Heart right ventricle (tissue), 16 donors: ENCODE measurements around the gene ERCC4. TPM values are rescaled to one million over a fixed set of nuclear protein-coding genes. Genes with fewer than 3 reads are reported as not detected.

Experiments used
- ATAC-seq, 8 donors: fragments of 200-7000 bp; cut with Tn5 transposase; one replicate each; pipeline ENCODE4 v1.9.1; 2020; ENCODE audit warnings: mild to moderate bottlenecking in 8 of 8, moderate library complexity in 8 of 8, moderate number of reproducible peaks in 1 of 8
- DNase-seq, 2 donors: peaks; one replicate each; pipeline ENCODE4 v3.0.0-alpha.2; 2020
- H3K27ac ChIP-seq, 10 donors: fragments of 200-600 bp; sonication (generic) in 2 of 10; one replicate each; pipeline versions ENCODE4 v1.5.0 to v1.8.0; 2020 to 2022; ENCODE audit warnings: mild to moderate bottlenecking in 3 of 10
- H3K27me3 ChIP-seq, 7 donors: fragments of 200-600 bp; one replicate each; pipeline ENCODE4 v1.8.0; 2021 to 2022; ENCODE audit warnings: mild to moderate bottlenecking in 2 of 7
- H3K36me3 ChIP-seq, 9 donors: fragments of 200-600 bp; sonication (generic) in 1 of 9; one replicate each; pipeline versions ENCODE4 v1.5.0 to v1.8.0; 2020 to 2022; ENCODE audit warnings: mild to moderate bottlenecking in 2 of 9
- H3K4me1 ChIP-seq, 9 donors: fragments of 200-600 bp; sonication (generic) in 1 of 9; one replicate each; pipeline versions ENCODE4 v1.5.0 to v1.8.0; 2020 to 2022; ENCODE audit warnings: mild to moderate bottlenecking in 4 of 9
- H3K4me3 ChIP-seq, 10 donors: fragments of 200-600 bp; sonication (generic) in 2 of 10; one replicate each; pipeline versions ENCODE4 v1.5.0 to v1.8.0; 2020 to 2022; ENCODE audit warnings: mild to moderate bottlenecking in 7 of 10, moderate library complexity in 2 of 10
- H3K9me3 ChIP-seq, 11 donors: fragments of 200-600 bp in 10 of 11; sonication (generic) in 2 of 11; one replicate each; pipeline versions ENCODE4 v1.5.0 to v1.8.0; 2013 to 2022; ENCODE audit warnings: mild to moderate bottlenecking in 2 of 11, control low read depth in 1 of 11, moderate library complexity in 1 of 11
- WGBS, 2 donors: extraction: QIAGEN DNeasy Blood & Tissue Kit; methylation state at CpG; one replicate each; pipeline ENCODE4 v1.1.7; 2013; ENCODE audit warnings: inconsistent platforms in 1 of 2; 5-methylcytosine and 5-hydroxymethylcytosine counted together
- intact Hi-C, 10 donors: fragments of 100-400 bp; cut with DNase I; formaldehyde crosslinking; loops; one replicate each; pipeline versions ENCODE4 v1.11.1 to v1.14.2; 2022
- polyA plus RNA-seq, 2 donors: library from polyadenylated mRNA; stranded (reverse); fragments of 200-250 nt; gene quantifications; one replicate each; pipeline ENCODE4 v1.2.3, GENCODE V29; 2013
- total RNA-seq, 10 donors: library from RNA; stranded (reverse); fragmentation: NEBNext Ultra II Directional in 3 of 10; extraction: Animal tissue kit (Norgen Biotek cat#: 25700) in 3 of 10; gene quantifications; one replicate each; pipeline versions ENCODE4 v1.2.1 to v1.2.4, GENCODE V29; 2021 to 2023
- TF ChIP-seq, protein P1 (sequence below), 9 donors: fragments of 200-600 bp; sonication (generic) in 2 of 9; IDR thresholded peaks; one replicate each; pipeline versions ENCODE4 v1.5.0 to v1.8.0; 2021 to 2022; ENCODE audit warnings: antibody characterized with exemption in 9 of 9, mild to moderate bottlenecking in 5 of 9, moderate library complexity in 1 of 9
- donor health status: Arrhythmogenic right ventricular cardiomyopathy.
- donor health status: ischemic (EF 13 %, LVEDD 7.1; RV severe dilation, severe dysfunction).
- donor health status: healthy with polysubstance abuse.
- donor health status: DM: no; HTN: yes; CAD: no.
- donor health status: DM: no; HTN: no; CAD: no.
- donor health status: ischemic (EF 25% LVEDD 6.9; RV normal size, moderate dysfunction).
- donor health status: ischemic (EF 25% LVEDD 5.7; RV mildly dilated, moderate dysfunction).
- donor health status: healthy.
- donor health status: DM: yes; HTN: yes; CAD: no.
- donor health status: Ischemic cardiomyopathy.
- donor health status: ischemic (EF 35%, LVEDD 5.7; RV mildly dilated, moderate dysfunction).
- donor health status: nonischemic (EF 11% LVEDD 7.7; RV severe dilation, severe dysfunction).
- donor health status: DM: yes; HTN: yes; CAD: no.
- donor health status: PGD.
- donor health status: ischemic (EF 29% LVEDD 5.4; RV normal size, mild dysfunction).
- donor health status: nonischemic (EF 23%, LVEDD 6.1; RV moderate dilation, normal function).

ERCC4 gene
- total and polyA plus RNA-seq, 12 donors, result 1.3 to 13.1 (median 8.9) TPM

DNA sequence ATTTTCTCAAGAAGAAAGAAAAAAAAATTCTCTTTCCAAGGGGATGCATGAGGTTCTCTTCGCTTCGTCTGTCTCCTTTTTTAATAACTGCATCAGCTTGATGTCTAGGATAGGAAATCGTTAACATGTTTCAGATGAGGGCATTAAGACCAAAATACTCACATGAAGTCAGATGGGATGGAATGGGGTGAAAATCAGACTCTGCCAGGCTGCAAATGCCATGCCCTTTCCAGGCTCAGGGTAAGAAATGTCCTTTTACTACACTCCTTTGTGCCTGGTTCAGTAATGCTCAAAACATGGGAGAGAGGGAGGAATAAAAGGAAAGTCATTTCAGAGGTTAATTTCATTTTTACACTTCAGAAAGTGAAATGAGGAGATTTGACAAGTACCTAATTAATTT, 21.7 kb upstream of the ERCC4 start:
- TF ChIP-seq, protein P1, sequence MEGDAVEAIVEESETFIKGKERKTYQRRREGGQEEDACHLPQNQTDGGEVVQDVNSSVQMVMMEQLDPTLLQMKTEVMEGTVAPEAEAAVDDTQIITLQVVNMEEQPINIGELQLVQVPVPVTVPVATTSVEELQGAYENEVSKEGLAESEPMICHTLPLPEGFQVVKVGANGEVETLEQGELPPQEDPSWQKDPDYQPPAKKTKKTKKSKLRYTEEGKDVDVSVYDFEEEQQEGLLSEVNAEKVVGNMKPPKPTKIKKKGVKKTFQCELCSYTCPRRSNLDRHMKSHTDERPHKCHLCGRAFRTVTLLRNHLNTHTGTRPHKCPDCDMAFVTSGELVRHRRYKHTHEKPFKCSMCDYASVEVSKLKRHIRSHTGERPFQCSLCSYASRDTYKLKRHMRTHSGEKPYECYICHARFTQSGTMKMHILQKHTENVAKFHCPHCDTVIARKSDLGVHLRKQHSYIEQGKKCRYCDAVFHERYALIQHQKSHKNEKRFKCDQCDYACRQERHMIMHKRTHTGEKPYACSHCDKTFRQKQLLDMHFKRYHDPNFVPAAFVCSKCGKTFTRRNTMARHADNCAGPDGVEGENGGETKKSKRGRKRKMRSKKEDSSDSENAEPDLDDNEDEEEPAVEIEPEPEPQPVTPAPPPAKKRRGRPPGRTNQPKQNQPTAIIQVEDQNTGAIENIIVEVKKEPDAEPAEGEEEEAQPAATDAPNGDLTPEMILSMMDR (IDR thresholded peaks at IDR 0.05), result no peak
- Histone ChIP-seq H3K4me1 (peaks cover 0 to 14% (median 0%) of the 10 kb centered on the region in 9 donors), H3K36me3 (no peaks in the 10 kb centered on the region), H3K27me3 (no peaks in the 10 kb centered on the region), H3K27ac (peak overlapping the region in 9 of 10 donors; percentile 17 to 91 (median 80)), H3K9me3 (peaks cover 0 to 18% (median 5%) of the 10 kb centered on the region in 11 donors), H3K4me3 (no peak overlapping the region)
- intact Hi-C loops, result no loop called here
- ATAC-seq (peak; percentile 68 to 97 (median 89)), DNase-seq (peak in 1 of 2 donors; percentile 29)
- WGBS, 2 donors, result 53 to 65% methylated on average over 3 of the region's 3 CpGs

DNA sequence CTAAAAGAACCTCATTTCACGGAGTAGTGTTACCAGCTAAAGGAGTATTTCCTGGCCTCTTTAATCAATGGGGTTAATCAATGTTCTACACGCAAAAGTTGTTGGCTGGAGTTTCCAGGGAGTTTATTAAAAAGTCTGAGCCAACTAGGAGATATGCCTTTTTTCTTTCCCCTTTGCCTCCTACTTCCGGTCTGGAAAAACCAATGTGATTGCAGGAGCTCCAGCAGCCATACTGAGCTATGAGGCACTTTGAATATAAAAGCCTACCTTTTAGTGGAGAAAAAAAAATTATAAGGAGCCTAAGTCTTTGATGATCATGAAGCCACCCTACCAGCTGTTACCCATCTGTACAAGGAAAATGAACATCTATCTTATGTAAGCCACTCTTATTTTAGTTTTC, 17.9 kb upstream of the ERCC4 start:
- TF ChIP-seq, protein P1 (IDR thresholded peaks at IDR 0.05), result no peak
- DNase-seq, result no peak
- intact Hi-C loops, result no loop called here
- 86 to 89% methylated on average over 3 of the region's 3 CpGs for WGBS, 2 donors
- H3K9me3 ChIP-seq, result peaks cover 0 to 12% (median 0%) of the 10 kb centered on the region in 11 donors
- no peak overlapping the region for H3K4me3 ChIP-seq
- no peaks in the 10 kb centered on the region for H3K36me3 ChIP-seq
- peaks cover 0 to 14% (median 0%) of the 10 kb centered on the region in 9 donors for H3K4me1 ChIP-seq
- no peak overlapping the region for H3K27ac ChIP-seq
- ATAC-seq, result no peak
- H3K27me3 ChIP-seq, result no peaks in the 10 kb centered on the region

DNA sequence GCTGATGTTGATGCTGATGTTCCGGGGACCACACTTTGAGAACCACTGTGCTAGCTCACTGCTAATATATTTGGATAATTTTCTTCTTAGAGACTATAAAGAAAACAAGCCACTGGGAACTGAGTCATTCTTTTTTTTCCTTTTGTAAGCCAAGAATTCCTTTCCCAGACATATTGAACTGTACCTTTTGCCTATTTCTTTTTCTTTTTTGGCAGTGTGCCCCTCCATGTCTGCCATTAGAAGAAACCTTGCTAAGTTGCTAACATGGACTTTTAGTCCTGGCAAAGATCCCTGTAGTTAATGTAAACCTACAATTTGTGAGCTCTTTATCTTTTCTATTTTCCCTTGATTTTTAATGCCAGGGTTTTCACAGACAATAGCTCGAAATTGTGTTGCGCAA, 17.3 kb upstream of the ERCC4 start:
- no peak for ATAC-seq
- H3K4me1 ChIP-seq, result peaks cover 0 to 12% (median 0%) of the 10 kb centered on the region in 9 donors
- H3K4me3 ChIP-seq, result no peak overlapping the region
- peaks cover 0 to 12% (median 0%) of the 10 kb centered on the region in 11 donors for H3K9me3 ChIP-seq
- no peaks in the 10 kb centered on the region for H3K36me3 ChIP-seq
- intact Hi-C loops, result no loop called here
- no peak overlapping the region for H3K27ac ChIP-seq
- TF ChIP-seq, protein P1 (IDR thresholded peaks at IDR 0.05), result no peak
- 85 to 92% methylated on average over 3 of the region's 3 CpGs for WGBS, 2 donors
- DNase-seq, result no peak
- H3K27me3 ChIP-seq, result peaks cover 0 to 3% (median 0%) of the 10 kb centered on the region in 7 donors

DNA sequence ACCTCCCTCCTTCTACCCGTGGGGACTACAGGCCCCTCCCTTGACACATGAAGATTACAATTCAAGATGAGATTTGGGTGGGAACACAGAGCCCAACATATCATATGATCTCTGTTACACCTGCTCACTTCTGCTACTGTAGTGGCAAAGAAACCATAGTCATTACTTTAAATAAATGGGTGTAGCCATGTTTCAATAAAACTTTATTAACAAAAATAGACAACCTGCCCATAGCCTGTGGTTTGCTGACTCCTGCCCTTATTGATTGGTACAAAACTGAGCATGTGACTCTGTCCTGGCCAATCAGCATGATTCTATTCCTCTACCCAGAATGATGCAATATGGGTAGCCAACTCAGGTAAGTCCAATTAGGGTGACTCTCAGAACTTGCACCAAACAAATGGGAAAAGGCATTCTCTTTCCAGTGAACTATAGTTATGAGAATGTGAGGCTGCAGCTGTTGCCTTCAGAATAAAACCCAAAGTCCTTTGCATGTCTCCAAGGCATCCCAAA, 15.7 kb upstream of the ERCC4 start:
- Histone ChIP-seq H3K36me3 (no peaks in the 10 kb centered on the region), H3K4me3 (no peak overlapping the region), H3K9me3 (peaks cover 0 to 12% (median 0%) of the 10 kb centered on the region in 11 donors), H3K27ac (no peak overlapping the region), H3K27me3 (peaks cover 0 to 8% (median 0%) of the 10 kb centered on the region in 7 donors), H3K4me1 (peaks cover 0 to 2% (median 0%) of the 10 kb centered on the region in 9 donors)
- intact Hi-C loops, result no loop called here
- WGBS, 2 donors, result 66 to 67% methylated on average over 1 of the region's 1 CpG
- ATAC-seq (no peak), DNase-seq (no peak)
- TF ChIP-seq, protein P1 (IDR thresholded peaks at IDR 0.05), result no peak
